CD14-positive monocyte (primary cell): ENCODE measurements around the gene SMIM13. TPM values are rescaled to one million over a fixed set of nuclear protein-coding genes. Genes with fewer than 3 reads are reported as not detected.

ENCODE experiments used
- DNase-seq, 3 donors: peaks; one replicate each; pipeline ENCODE4 v3.0.0-alpha.2; 2011 to 2022
- H2AFZ ChIP-seq: 2 replicates; pipeline ENCODE4 v1.6.0; 2012; ENCODE audit warnings: mild to moderate bottlenecking, low read depth, low read length, inconsistent platforms; ENCODE audit not compliant: insufficient read depth, poor library complexity, severe bottlenecking
- H3K27ac ChIP-seq, 2 donors: 1 replicate in 1 of 2; 2 replicates in 1 of 2; pipeline ENCODE4 v1.5.1; 2012 to 2013; ENCODE audit warnings: low read length in 2 of 2, control low read depth in 1 of 2, inconsistent platforms in 1 of 2, low read depth in 1 of 2, mild to moderate bottlenecking in 1 of 2
- H3K27me3 ChIP-seq, 2 donors: one replicate each; pipeline versions ENCODE4 v1.6.0 to v1.6.1; 2011 to 2013; ENCODE audit warnings: low read length in 2 of 2; ENCODE audit not compliant: control insufficient read depth in 2 of 2, insufficient read depth in 2 of 2
- H3K36me3 ChIP-seq, 2 donors: replicated peaks in 1 of 2; 1 replicate in 1 of 2; 2 replicates in 1 of 2; pipeline versions ENCODE4 v1.5.1 to v1.6.1; 2012 to 2013; ENCODE audit warnings: low read length in 2 of 2, control low read depth in 1 of 2, inconsistent platforms in 1 of 2, mild to moderate bottlenecking in 1 of 2; ENCODE audit not compliant: insufficient read depth in 2 of 2, control insufficient read depth in 1 of 2
- H3K4me1 ChIP-seq, 2 donors: 1 replicate in 1 of 2; 2 replicates in 1 of 2; pipeline versions ENCODE4 v1.5.1 to v1.6.1; 2012 to 2013; ENCODE audit warnings: low read length in 2 of 2, control low read depth in 1 of 2, inconsistent platforms in 1 of 2, mild to moderate bottlenecking in 1 of 2, moderate library complexity in 1 of 2; ENCODE audit not compliant: insufficient read depth in 2 of 2, control insufficient read depth in 1 of 2
- H3K4me2 ChIP-seq: replicated peaks from 2 replicates; pipeline ENCODE3; 2012; ENCODE audit warnings: low read length, moderate library complexity, mild to moderate bottlenecking; ENCODE audit not compliant: poor library complexity, severe bottlenecking; ENCODE audit errors: extremely low read depth
- H3K4me3 ChIP-seq, 3 experiments: fragments of 200-600 bp in 1 of 3; sonication (generic) in 1 of 3; replicated peaks in 1 of 3; 1 replicate in 2 of 3; 2 replicates in 1 of 3; pipeline ENCODE4 v1.5.1; 2011 to 2013; ENCODE audit warnings: low read length in 3 of 3, mild to moderate bottlenecking in 3 of 3, control low read depth in 2 of 3, low read depth in 2 of 3, inconsistent platforms in 1 of 3, moderate library complexity in 1 of 3
- H3K79me2 ChIP-seq: 2 replicates; pipeline ENCODE4 v1.6.0; 2012; ENCODE audit warnings: mild to moderate bottlenecking, control low read depth, inconsistent platforms, low read length, moderate library complexity; ENCODE audit not compliant: insufficient read depth
- H3K9ac ChIP-seq: 2 replicates; pipeline ENCODE4 v1.6.0; 2017; ENCODE audit warnings: low read length, mild to moderate bottlenecking; ENCODE audit not compliant: insufficient read depth, poor library complexity, severe bottlenecking
- H3K9me3 ChIP-seq, 2 donors: replicated peaks in 1 of 2; 1 replicate in 1 of 2; 2 replicates in 1 of 2; pipeline versions ENCODE4 v1.5.1 to v1.6.1; 2012 to 2013; ENCODE audit warnings: low read length in 2 of 2, control low read depth in 1 of 2; ENCODE audit not compliant: control insufficient read depth in 1 of 2, insufficient read depth in 1 of 2
- H4K20me1 ChIP-seq: 2 replicates; pipeline ENCODE4 v1.6.0; 2012; ENCODE audit warnings: mild to moderate bottlenecking, low read length, control low read depth, moderate library complexity; ENCODE audit not compliant: insufficient read depth
- H3K27ac Mint-ChIP-seq, 7 donors: one replicate each; pipeline ENCODE4 v1.8.0; 2020; ENCODE audit warnings: mild to moderate bottlenecking in 7 of 7, mixed read lengths in 7 of 7, moderate library complexity in 6 of 7, inconsistent platforms in 2 of 7
- H3K27me3 Mint-ChIP-seq, 3 donors: one replicate each; pipeline ENCODE4 v1.8.0; 2021 to 2022; ENCODE audit warnings: low read depth in 3 of 3, mild to moderate bottlenecking in 3 of 3, mixed read lengths in 3 of 3, moderate library complexity in 3 of 3, inconsistent platforms in 1 of 3
- H3K36me3 Mint-ChIP-seq, 2 donors: one replicate each; pipeline ENCODE4 v1.8.0; 2020; ENCODE audit warnings: mixed read lengths in 2 of 2, inconsistent platforms in 1 of 2, mild to moderate bottlenecking in 1 of 2
- H3K4me1 Mint-ChIP-seq: one replicate; pipeline ENCODE4 v1.8.0; 2020; ENCODE audit warnings: mild to moderate bottlenecking, mixed read lengths
- H3K4me3 Mint-ChIP-seq, 2 donors: one replicate each; pipeline ENCODE4 v1.8.0; 2020; ENCODE audit warnings: mild to moderate bottlenecking in 2 of 2, mixed read lengths in 2 of 2, moderate library complexity in 1 of 2
- H3K9me3 Mint-ChIP-seq, 7 donors: one replicate each; pipeline ENCODE4 v1.8.0; 2020 to 2022; ENCODE audit warnings: mixed read lengths in 7 of 7, mild to moderate bottlenecking in 6 of 7, moderate library complexity in 6 of 7, inconsistent platforms in 2 of 7
- CTCF ChIP-seq: fragments of 200-600 bp; IDR thresholded peaks from one replicate; pipeline ENCODE4 v1.8.0; 2022; ENCODE audit warnings: antibody characterized with exemption, mild to moderate bottlenecking
- WGBS: methylation state at CpG from one replicate; pipeline ENCODE4 v1.1.5; 2013; ENCODE audit warnings: missing lambda C conversion rate; ENCODE audit not compliant: insufficient coverage; 5-methylcytosine and 5-hydroxymethylcytosine counted together
- intact Hi-C, 2 donors: fragments of 100-400 bp; cut with micrococcal nuclease; formaldehyde crosslinking; loops; one replicate each; pipeline versions ENCODE4 v1.15.0 to v1.15.1; 2023
- polyA plus RNA-seq, 3 donors: library from polyadenylated mRNA; depleted of rRNA in 1 of 3; unstranded in 2 of 3; stranded (reverse) in 1 of 3; fragments of 300-500 nt in 2 of 3; fragments of >200 nt in 1 of 3; fragmentation: Illumina TruSeq in 2 of 3; gene quantifications; 1 replicate in 2 of 3; 2 replicates in 1 of 3; pipeline ENCODE4 v1.2.3, GENCODE V29; 2012 to 2021

SMIM13 gene
- polyA plus RNA-seq, 3 donors = 1.4 to 3.4 (median 2.4) TPM

GRCh38 chr6:11062715-11063114 lies 30.9 kb upstream of the SMIM13 start:
- Histone ChIP-seq H3K36me3 (no peaks in the 10 kb centered on the region), H3K9me3 (no peaks in the 10 kb centered on the region), H2AFZ (no peak overlapping the region), H3K4me2 (no peak overlapping the region), H3K4me3 (no peak overlapping the region), H3K27ac (no peak overlapping the region), H3K27me3 (peaks cover 0 to 2% of the 10 kb centered on the region in 2 donors), H4K20me1 (no peaks in the 10 kb centered on the region), H3K79me2 (no peaks in the 10 kb centered on the region), H3K4me1 (no peaks in the 10 kb centered on the region), H3K9ac (no peak overlapping the region)
- H3K4me1 Mint-ChIP-seq = no peaks in the 10 kb centered on the region
- peaks cover 2 to 8% (median 6%) of the 10 kb centered on the region in 3 donors for H3K27me3 Mint-ChIP-seq
- no peak for DNase-seq
- H3K4me3 Mint-ChIP-seq = no peak overlapping the region
- no peak overlapping the region for H3K27ac Mint-ChIP-seq
- WGBS = no CpG with 5 or more reads among the region's 2 CpGs
- H3K9me3 Mint-ChIP-seq = peaks cover 0 to 3% (median 0%) of the 10 kb centered on the region in 7 donors
- no peak for TF ChIP-seq CTCF
- intact Hi-C loops = no loop called here
- no peaks in the 10 kb centered on the region for H3K36me3 Mint-ChIP-seq

GRCh38 chr6:11064836-11065235 lies 28.8 kb upstream of the SMIM13 start:
- Histone ChIP-seq H3K4me1 (no peaks in the 10 kb centered on the region), H4K20me1 (no peaks in the 10 kb centered on the region), H3K27me3 (peaks cover 0 to 2% of the 10 kb centered on the region in 2 donors), H3K79me2 (no peaks in the 10 kb centered on the region), H3K4me2 (no peak overlapping the region), H3K9me3 (no peaks in the 10 kb centered on the region), H2AFZ (no peak overlapping the region), H3K27ac (no peak overlapping the region), H3K9ac (no peak overlapping the region), H3K4me3 (no peak overlapping the region), H3K36me3 (no peaks in the 10 kb centered on the region)
- no peak for DNase-seq
- intact Hi-C loops = no loop called here
- Mint-ChIP-seq H3K36me3 (no peaks in the 10 kb centered on the region), H3K27ac (no peak overlapping the region), H3K4me1 (no peaks in the 10 kb centered on the region), H3K27me3 (peaks cover 1 to 6% (median 2%) of the 10 kb centered on the region in 3 donors), H3K9me3 (peaks cover 0 to 1% (median 0%) of the 10 kb centered on the region in 7 donors), H3K4me3 (no peak overlapping the region)
- WGBS = 93% methylated on average over 2 of the region's 3 CpGs
- TF ChIP-seq CTCF = no peak
